ENCODE measurements around the gene BCAS3. TPM values are rescaled to one million over a fixed set of nuclear protein-coding genes. Genes with fewer than 3 reads are reported as not detected.
A peak's percentile ranks its signal among the peaks of the same experiment; 100 is the strongest.

The BCAS3 gene
- total RNA-seq, 1 donor from 2014 or later: 35.7 TPM

DNA sequence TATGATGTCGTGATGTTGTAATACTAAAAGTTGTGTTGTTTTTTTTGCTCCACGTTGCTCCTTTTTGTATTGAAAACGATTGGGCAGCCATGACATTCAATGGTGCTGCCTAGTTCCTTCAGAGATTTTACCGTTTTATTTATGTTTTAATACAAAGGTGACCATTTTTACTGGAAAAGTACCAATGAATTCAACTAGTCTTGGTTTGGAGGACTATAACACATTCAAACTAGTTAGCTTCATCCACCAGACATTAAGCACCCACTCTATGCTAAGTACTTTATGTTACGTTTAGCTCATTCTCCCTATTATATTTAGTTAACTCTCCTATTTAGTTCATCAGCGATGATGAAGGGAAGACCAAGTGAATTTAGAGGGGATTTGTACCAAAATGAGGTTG is 605.4 kb downstream of the BCAS3 start:
- H3K27me3 Mint-ChIP-seq (ENCODE audit: unreplicated experiment): no peaks in the 10 kb centered on the region
- no peak for DNase-seq (ENCODE audit: extremely low spot score, unreplicated experiment)
- H3K4me3 Mint-ChIP-seq (ENCODE audit: unreplicated experiment): no peak overlapping the region
- no peak overlapping the region for H3K27ac Mint-ChIP-seq (ENCODE audit: unreplicated experiment)
- peaks cover 37% of the 10 kb centered on the region for H3K4me1 Mint-ChIP-seq (ENCODE audit: unreplicated experiment)
- H3K9me3 Mint-ChIP-seq (ENCODE audit: unreplicated experiment): peaks cover 5% of the 10 kb centered on the region
- no peaks in the 10 kb centered on the region for H3K36me3 Mint-ChIP-seq (ENCODE audit: unreplicated experiment)
- TF ChIP-seq, protein P1, sequence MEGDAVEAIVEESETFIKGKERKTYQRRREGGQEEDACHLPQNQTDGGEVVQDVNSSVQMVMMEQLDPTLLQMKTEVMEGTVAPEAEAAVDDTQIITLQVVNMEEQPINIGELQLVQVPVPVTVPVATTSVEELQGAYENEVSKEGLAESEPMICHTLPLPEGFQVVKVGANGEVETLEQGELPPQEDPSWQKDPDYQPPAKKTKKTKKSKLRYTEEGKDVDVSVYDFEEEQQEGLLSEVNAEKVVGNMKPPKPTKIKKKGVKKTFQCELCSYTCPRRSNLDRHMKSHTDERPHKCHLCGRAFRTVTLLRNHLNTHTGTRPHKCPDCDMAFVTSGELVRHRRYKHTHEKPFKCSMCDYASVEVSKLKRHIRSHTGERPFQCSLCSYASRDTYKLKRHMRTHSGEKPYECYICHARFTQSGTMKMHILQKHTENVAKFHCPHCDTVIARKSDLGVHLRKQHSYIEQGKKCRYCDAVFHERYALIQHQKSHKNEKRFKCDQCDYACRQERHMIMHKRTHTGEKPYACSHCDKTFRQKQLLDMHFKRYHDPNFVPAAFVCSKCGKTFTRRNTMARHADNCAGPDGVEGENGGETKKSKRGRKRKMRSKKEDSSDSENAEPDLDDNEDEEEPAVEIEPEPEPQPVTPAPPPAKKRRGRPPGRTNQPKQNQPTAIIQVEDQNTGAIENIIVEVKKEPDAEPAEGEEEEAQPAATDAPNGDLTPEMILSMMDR (IDR thresholded peaks at IDR 0.05): no peak

GRCh38 chr17:61284174-61284573 is 606.5 kb downstream of the BCAS3 start:
- no peak for DNase-seq (ENCODE audit: extremely low spot score, unreplicated experiment)
- Mint-ChIP-seq H3K36me3 (ENCODE audit: unreplicated experiment) (no peaks in the 10 kb centered on the region), H3K27me3 (ENCODE audit: unreplicated experiment) (no peaks in the 10 kb centered on the region), H3K4me1 (ENCODE audit: unreplicated experiment) (peaks cover 36% of the 10 kb centered on the region), H3K9me3 (ENCODE audit: unreplicated experiment) (peaks cover 5% of the 10 kb centered on the region), H3K27ac (ENCODE audit: unreplicated experiment) (peak overlapping the region; percentile 15), H3K4me3 (ENCODE audit: unreplicated experiment) (no peak overlapping the region)
- TF ChIP-seq, protein P1 (IDR thresholded peaks at IDR 0.05): no peak

DNA sequence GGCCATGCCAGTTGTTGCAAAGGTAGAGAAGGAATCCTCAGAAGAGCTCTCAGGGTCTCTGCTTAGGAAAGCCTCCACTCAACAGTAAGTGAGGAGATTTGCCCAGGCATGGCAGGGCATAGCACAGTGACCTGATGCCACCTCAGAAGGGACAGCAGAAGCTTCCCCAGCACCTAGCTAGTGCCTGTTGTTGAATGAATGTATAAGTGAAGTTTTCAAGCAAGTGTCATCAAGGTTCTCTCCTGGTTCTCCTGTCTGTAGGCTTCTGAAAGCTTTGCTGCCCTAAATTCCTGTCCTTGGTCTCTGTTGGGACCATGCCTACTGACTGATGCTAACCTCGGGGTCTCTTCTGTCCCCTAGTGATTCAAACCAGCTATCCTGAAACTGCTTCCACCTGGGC is 607.1 kb downstream of the BCAS3 start:
- Mint-ChIP-seq H3K27me3 (ENCODE audit: unreplicated experiment) (no peaks in the 10 kb centered on the region), H3K27ac (ENCODE audit: unreplicated experiment) (no peak overlapping the region), H3K4me3 (ENCODE audit: unreplicated experiment) (no peak overlapping the region), H3K9me3 (ENCODE audit: unreplicated experiment) (peaks cover 5% of the 10 kb centered on the region), H3K36me3 (ENCODE audit: unreplicated experiment) (no peaks in the 10 kb centered on the region), H3K4me1 (ENCODE audit: unreplicated experiment) (peaks cover 32% of the 10 kb centered on the region)
- TF ChIP-seq, protein P1 (IDR thresholded peaks at IDR 0.05): no peak
- DNase-seq (ENCODE audit: extremely low spot score, unreplicated experiment): no peak

DNA sequence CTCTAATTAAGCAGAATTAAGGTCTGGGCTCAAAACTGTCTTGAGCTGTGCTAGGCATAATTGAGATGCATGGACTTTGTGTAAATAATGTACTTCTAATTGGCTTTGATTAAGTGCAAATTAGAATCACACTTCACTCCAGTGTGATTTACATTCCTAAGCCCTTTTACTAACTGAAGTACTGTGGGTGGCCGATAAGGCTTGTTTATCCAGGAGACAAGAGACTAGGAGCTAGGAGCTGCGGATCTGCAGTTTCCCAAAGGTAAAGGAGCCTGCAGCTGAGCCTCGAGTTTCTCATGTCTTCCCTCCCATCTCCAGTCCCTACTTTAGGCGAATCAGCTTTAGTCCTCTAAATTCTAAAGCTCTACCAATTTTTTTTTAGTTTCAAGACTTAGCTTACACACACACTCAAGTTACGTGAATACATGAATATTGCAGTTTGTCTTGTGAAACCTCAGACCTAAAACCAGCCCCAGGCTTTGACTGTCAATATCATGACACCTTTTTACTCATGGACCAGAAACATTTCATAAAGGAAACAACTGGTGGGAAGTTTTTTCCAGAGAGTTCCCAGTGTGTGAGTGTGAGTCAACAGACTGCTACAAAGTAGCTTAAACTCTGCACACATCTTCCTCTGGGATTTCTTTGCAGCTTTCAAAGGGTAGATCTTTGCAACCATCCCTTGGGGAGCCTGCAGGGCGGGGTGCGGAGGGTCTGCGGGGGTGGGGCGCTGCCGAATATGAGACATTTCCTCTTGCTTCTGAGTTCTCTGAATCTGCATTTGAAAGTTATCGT is 608.1 kb downstream of the BCAS3 start:
- no peak for DNase-seq (ENCODE audit: extremely low spot score, unreplicated experiment)
- Mint-ChIP-seq H3K4me1 (ENCODE audit: unreplicated experiment) (peaks cover 24% of the 10 kb centered on the region), H3K27ac (ENCODE audit: unreplicated experiment) (peak overlapping the region; percentile 24), H3K9me3 (ENCODE audit: unreplicated experiment) (peaks cover 5% of the 10 kb centered on the region), H3K4me3 (ENCODE audit: unreplicated experiment) (peak overlapping the region; percentile 10), H3K27me3 (ENCODE audit: unreplicated experiment) (no peaks in the 10 kb centered on the region), H3K36me3 (ENCODE audit: unreplicated experiment) (no peaks in the 10 kb centered on the region)
- TF ChIP-seq, protein P1 (IDR thresholded peaks at IDR 0.05): no peak

- H3K36me3 Mint-ChIP-seq (ENCODE audit: unreplicated experiment): no peaks in the 10 kb centered on the region
- TF ChIP-seq, protein P1 (IDR thresholded peaks at IDR 0.05): no peak
- DNase-seq (ENCODE audit: extremely low spot score, unreplicated experiment): no peak
- peaks cover 5% of the 10 kb centered on the region for H3K9me3 Mint-ChIP-seq (ENCODE audit: unreplicated experiment)
- no peak overlapping the region for H3K4me3 Mint-ChIP-seq (ENCODE audit: unreplicated experiment)
- H3K4me1 Mint-ChIP-seq (ENCODE audit: unreplicated experiment): peaks cover 28% of the 10 kb centered on the region
- H3K27me3 Mint-ChIP-seq (ENCODE audit: unreplicated experiment): no peaks in the 10 kb centered on the region
- no peak overlapping the region for H3K27ac Mint-ChIP-seq (ENCODE audit: unreplicated experiment)
Observed at GRCh38 chr17:61286449-61286848, 608.8 kb downstream of the BCAS3 start.
